Neutrophil (primary cell): Measurements from ENCODE around the gene OGG1.

Source experiments
- H3K27ac ChIP-seq: fragments of 200-600 bp; sonication (generic); 2 replicates; pipeline ENCODE4 v1.5.1; 2016; ENCODE audit warnings: mild to moderate bottlenecking, moderate library complexity
- H3K27me3 ChIP-seq: fragments of 200-600 bp; sonication (generic); 2 replicates; pipeline ENCODE4 v1.6.0; 2016; ENCODE audit warnings: mild to moderate bottlenecking
- H3K36me3 ChIP-seq: fragments of 200-600 bp; sonication (generic); 2 replicates; pipeline ENCODE4 v1.5.1; 2017
- H3K4me1 ChIP-seq, 2 experiments: fragments of 200-600 bp in 1 of 2; sonication (generic) in 1 of 2; 1 replicate in 1 of 2; 2 replicates in 1 of 2; pipeline versions ENCODE4 v1.5.1 to v1.6.1; 2013 to 2016; ENCODE audit warnings: low read depth in 1 of 2, low read length in 1 of 2, mild to moderate bottlenecking in 1 of 2, moderate library complexity in 1 of 2; ENCODE audit not compliant: control insufficient read depth in 1 of 2, insufficient read depth in 1 of 2
- H3K4me3 ChIP-seq, 2 experiments: fragments of 200-600 bp in 1 of 2; sonication (generic) in 1 of 2; 1 replicate in 1 of 2; 2 replicates in 1 of 2; pipeline ENCODE4 v1.5.1; 2013 to 2016; ENCODE audit warnings: low read depth in 1 of 2, low read length in 1 of 2, mild to moderate bottlenecking in 1 of 2, moderate library complexity in 1 of 2
- H3K9me3 ChIP-seq: fragments of 200-600 bp; sonication (generic); 2 replicates; pipeline ENCODE4 v1.5.1; 2016
- CTCF ChIP-seq: fragments of 200-600 bp; sonication (generic); IDR thresholded peaks from 2 replicates; pipeline ENCODE4 v1.5.1; 2016; ENCODE audit warnings: antibody characterized with exemption

The OGG1 gene

GRCh38 chr3:9715136-9715535, 34.6 kb upstream of the OGG1 start:
- Histone ChIP-seq H3K27ac (peak overlapping the region; percentile 9), H3K4me3 (no peak overlapping the region), H3K36me3 (no peaks in the 10 kb centered on the region), H3K9me3 (no peaks in the 10 kb centered on the region), H3K27me3 (no peaks in the 10 kb centered on the region), H3K4me1 (peaks cover 18 to 22% of the 10 kb centered on the region in 2 experiments)
- no peak for TF ChIP-seq CTCF

- Histone ChIP-seq H3K27me3 (no peaks in the 10 kb centered on the region), H3K4me3 (no peak overlapping the region), H3K9me3 (no peaks in the 10 kb centered on the region), H3K36me3 (no peaks in the 10 kb centered on the region), H3K27ac (no peak overlapping the region), H3K4me1 (peaks cover 18 to 22% of the 10 kb centered on the region in 2 experiments)
- TF ChIP-seq CTCF, result no peak
These were observed 33.9 kb upstream of the OGG1 start for GRCh38 chr3:9715764-9716437.

GRCh38 chr3:9716801-9717555, 32.8 kb upstream of the OGG1 start:
- Histone ChIP-seq H3K27me3 (no peaks in the 10 kb centered on the region), H3K9me3 (no peaks in the 10 kb centered on the region), H3K27ac (no peak overlapping the region), H3K4me3 (no peak overlapping the region), H3K4me1 (peaks cover 23 to 28% of the 10 kb centered on the region in 2 experiments), H3K36me3 (no peaks in the 10 kb centered on the region)
- TF ChIP-seq CTCF, result no peak

DNA sequence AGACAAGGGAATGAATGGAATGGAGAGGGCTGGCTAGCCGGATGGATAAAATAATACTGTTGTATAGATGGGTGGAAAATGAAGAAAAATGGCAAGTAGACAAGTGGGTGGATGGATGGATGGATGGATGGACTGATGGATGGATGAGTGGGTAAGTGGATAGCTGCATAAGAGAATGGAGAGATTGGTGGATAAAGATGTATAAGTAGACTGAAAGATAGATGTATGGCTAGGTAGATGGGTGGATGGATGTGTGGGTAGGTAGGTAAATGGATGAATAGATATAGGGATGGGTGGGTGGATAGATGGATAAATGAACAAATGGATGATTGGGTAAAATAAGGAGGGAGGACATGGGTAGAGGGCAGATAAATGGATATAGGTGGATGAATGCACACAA, 32.2 kb upstream of the OGG1 start:
- Histone ChIP-seq H3K4me3 (no peak overlapping the region), H3K27me3 (no peaks in the 10 kb centered on the region), H3K27ac (no peak overlapping the region), H3K36me3 (no peaks in the 10 kb centered on the region), H3K9me3 (no peaks in the 10 kb centered on the region), H3K4me1 (peaks cover 24 to 28% of the 10 kb centered on the region in 2 experiments)
- no peak for TF ChIP-seq CTCF

- H3K9me3 ChIP-seq, result no peaks in the 10 kb centered on the region
- TF ChIP-seq CTCF, result no peak
- H3K4me3 ChIP-seq, result no peak overlapping the region
- no peak overlapping the region for H3K27ac ChIP-seq
- peaks cover 24 to 28% of the 10 kb centered on the region in 2 experiments for H3K4me1 ChIP-seq
- H3K36me3 ChIP-seq, result no peaks in the 10 kb centered on the region
- H3K27me3 ChIP-seq, result no peaks in the 10 kb centered on the region
These were observed 31.6 kb upstream of the OGG1 start for GRCh38 chr3:9718118-9718517.
